H1 (cell line): ENCODE measurements around the gene NUMB.

ENCODE experiments used
- CREB1 ChIP-seq: IDR thresholded peaks from 2 replicates; pipeline ENCODE4 v1.6.1; 2012; ENCODE audit warnings: inconsistent platforms
- CTCF ChIP-seq, 3 experiments: IDR thresholded peaks; 1 replicate in 2 of 3; 2 replicates in 1 of 3; pipeline versions ENCODE4 v1.5.1 to v1.6.1; 2011; ENCODE audit warnings: low read length in 3 of 3, mild to moderate bottlenecking in 3 of 3, inconsistent platforms in 2 of 3, low read depth in 1 of 3, moderate library complexity in 1 of 3; ENCODE audit not compliant: insufficient read depth in 1 of 3; ENCODE audit errors: control extremely low read depth in 1 of 3
- EZH2 ChIP-seq: fragments of 200-600 bp; sonication (generic); IDR thresholded peaks from 2 replicates; pipeline ENCODE4 v1.7.1; 2012; ENCODE audit warnings: low read depth, mild to moderate bottlenecking, moderate library complexity, low read length, inconsistent platforms; ENCODE audit not compliant: severe bottlenecking
- RNF2 ChIP-seq: fragments of 200-900, 300-1000 bp; sonication (generic); IDR thresholded peaks from 2 replicates; pipeline ENCODE4 v1.7.1; 2016; ENCODE audit warnings: borderline replicate concordance, low read depth, mild to moderate bottlenecking, antibody characterized with exemption, low read length; ENCODE audit not compliant: poor library complexity, severe bottlenecking; ENCODE audit errors: missing control alignments

DNA sequence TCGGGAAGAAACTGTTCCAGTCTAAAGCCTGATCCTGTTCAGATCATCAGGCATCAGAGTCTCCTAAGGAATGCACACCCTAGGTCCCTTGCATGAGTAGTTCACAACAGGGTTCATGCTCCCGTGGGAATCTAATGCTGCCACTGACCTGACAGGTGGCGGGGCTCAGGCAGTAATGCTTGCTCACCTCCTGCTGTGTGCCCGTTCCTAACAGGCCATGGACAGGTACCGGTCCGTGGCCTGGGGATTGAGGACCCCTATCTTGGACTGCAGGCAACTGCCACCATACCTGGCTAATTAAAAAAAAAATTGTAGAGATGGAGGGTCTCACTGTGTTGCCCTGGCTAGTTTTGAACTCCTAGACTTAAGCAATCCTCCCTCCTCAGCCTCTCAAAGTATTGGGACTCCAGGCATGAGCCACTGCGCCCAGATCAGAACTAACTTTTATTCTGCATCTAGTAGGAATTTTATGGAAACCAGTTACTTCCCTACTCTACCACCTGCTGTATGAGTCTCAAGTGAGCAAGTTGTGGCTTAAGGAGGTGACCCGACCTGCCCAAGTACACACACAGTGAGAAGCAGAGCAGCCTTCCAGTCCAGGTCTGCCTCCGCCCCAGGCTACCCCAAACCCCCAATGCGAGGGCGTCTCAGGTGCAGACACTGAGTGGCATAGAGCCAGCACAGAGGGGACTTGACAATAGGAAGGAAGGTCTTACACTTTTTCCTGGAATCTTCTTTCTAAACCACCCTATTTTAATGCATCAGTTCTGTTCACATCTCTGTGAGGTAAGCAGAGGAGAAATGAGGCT is 223.6 kb downstream of the NUMB start:
- no peak for TF ChIP-seq RNF2
- no peak for TF ChIP-seq CTCF (IDR thresholded peaks at IDR 0.05; ENCODE audit: control extremely low read depth in 1 of 3, insufficient read depth in 1 of 3, low read depth in 1 of 3, low read length in 3 of 3)
- TF ChIP-seq EZH2: no peak
- no peak for TF ChIP-seq CREB1
